Fibroblast of skin of left quadriceps (primary cell): ENCODE measurements around the gene LRRC40.
"Not testable (repeated sequence)": the region's sequence is repeated elsewhere in the genome, so short reads cannot be mapped to it uniquely, and the experiment has no call there.

Source experiments
- DNase-seq, 2 experiments: peaks; one replicate each; pipeline ENCODE4 v3.0.0-alpha.2; 2013; ENCODE audit warnings: low read depth in 2 of 2

LRRC40 gene

GRCh38 chr1:70202173-70202758 is 3.1 kb downstream of the LRRC40 start:
- no peak for DNase-seq

GRCh38 chr1:70200065-70200464 is 5.3 kb downstream of the LRRC40 start:
- no peak for DNase-seq

- no peak for DNase-seq
Measured at GRCh38 chr1:70196333-70196732, 9.0 kb downstream of the LRRC40 start.

- DNase-seq: no peak
Measured at GRCh38 chr1:70195342-70195741, 10.0 kb downstream of the LRRC40 start.

- DNase-seq: no peak
Measured at GRCh38 chr1:70194601-70195000, 10.8 kb downstream of the LRRC40 start.

GRCh38 chr1:70192446-70192845 is 12.9 kb downstream of the LRRC40 start:
- DNase-seq: not testable (repeated sequence)

GRCh38 chr1:70190180-70190579 is 15.2 kb downstream of the LRRC40 start:
- DNase-seq: no peak

- DNase-seq: no peak
Measured at GRCh38 chr1:70188522-70188921, 16.9 kb downstream of the LRRC40 start.

GRCh38 chr1:70185181-70185580 is 20.2 kb downstream of the LRRC40 start:
- not testable (repeated sequence) for DNase-seq

- no peak for DNase-seq
Measured at GRCh38 chr1:70171512-70171911, 33.9 kb downstream of the LRRC40 start.

GRCh38 chr1:70169018-70169839 is 36.1 kb downstream of the LRRC40 start:
- DNase-seq: no peak

GRCh38 chr1:70168283-70168682 is 37.1 kb downstream of the LRRC40 start:
- DNase-seq: no peak

- DNase-seq: no peak
Measured at GRCh38 chr1:70164350-70164749, 41.0 kb downstream of the LRRC40 start.

GRCh38 chr1:70156529-70157120 is 48.8 kb downstream of the LRRC40 start:
- no peak for DNase-seq

GRCh38 chr1:70153739-70154138 is 51.6 kb downstream of the LRRC40 start:
- DNase-seq: no peak

GRCh38 chr1:70150444-70150843 is 54.9 kb downstream of the LRRC40 start:
- no peak for DNase-seq

- DNase-seq: peak in 1 of 2 experiments; percentile 4
Measured at GRCh38 chr1:70146488-70146887, 58.9 kb downstream of the LRRC40 start.

- DNase-seq: peak; percentile 37 to 45
Measured at GRCh38 chr1:70143048-70143659, 62.2 kb downstream of the LRRC40 start.

GRCh38 chr1:70142075-70142474 is 63.3 kb downstream of the LRRC40 start:
- DNase-seq: peak; percentile 7 to 11

- DNase-seq: no peak
Measured at GRCh38 chr1:70140894-70141293, 64.5 kb downstream of the LRRC40 start.

- DNase-seq: peak; percentile 46 to 52
Measured at GRCh38 chr1:70140343-70140742, 65.0 kb downstream of the LRRC40 start.

GRCh38 chr1:70134148-70134547 is 71.2 kb downstream of the LRRC40 start:
- DNase-seq: no peak

GRCh38 chr1:70117046-70117445 is 88.3 kb downstream of the LRRC40 start:
- no peak for DNase-seq
